Dermis lymphatic vessel endothelial cell (primary cell): ENCODE measurements around the gene SLC38A7. TPM values are rescaled to one million over a fixed set of nuclear protein-coding genes. Genes with fewer than 3 reads are reported as not detected.

Source experiments
- total RNA-seq: library from RNA; depleted of rRNA; stranded (reverse); fragments of >200 nt; gene quantifications from 2 replicates; pipeline ENCODE4 v1.2.1, GENCODE V29; 2014

The SLC38A7 gene, protein sequence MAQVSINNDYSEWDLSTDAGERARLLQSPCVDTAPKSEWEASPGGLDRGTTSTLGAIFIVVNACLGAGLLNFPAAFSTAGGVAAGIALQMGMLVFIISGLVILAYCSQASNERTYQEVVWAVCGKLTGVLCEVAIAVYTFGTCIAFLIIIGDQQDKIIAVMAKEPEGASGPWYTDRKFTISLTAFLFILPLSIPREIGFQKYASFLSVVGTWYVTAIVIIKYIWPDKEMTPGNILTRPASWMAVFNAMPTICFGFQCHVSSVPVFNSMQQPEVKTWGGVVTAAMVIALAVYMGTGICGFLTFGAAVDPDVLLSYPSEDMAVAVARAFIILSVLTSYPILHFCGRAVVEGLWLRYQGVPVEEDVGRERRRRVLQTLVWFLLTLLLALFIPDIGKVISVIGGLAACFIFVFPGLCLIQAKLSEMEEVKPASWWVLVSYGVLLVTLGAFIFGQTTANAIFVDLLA
- total RNA-seq, result 28.1 and 34.9 TPM in 2 replicates

DNA sequence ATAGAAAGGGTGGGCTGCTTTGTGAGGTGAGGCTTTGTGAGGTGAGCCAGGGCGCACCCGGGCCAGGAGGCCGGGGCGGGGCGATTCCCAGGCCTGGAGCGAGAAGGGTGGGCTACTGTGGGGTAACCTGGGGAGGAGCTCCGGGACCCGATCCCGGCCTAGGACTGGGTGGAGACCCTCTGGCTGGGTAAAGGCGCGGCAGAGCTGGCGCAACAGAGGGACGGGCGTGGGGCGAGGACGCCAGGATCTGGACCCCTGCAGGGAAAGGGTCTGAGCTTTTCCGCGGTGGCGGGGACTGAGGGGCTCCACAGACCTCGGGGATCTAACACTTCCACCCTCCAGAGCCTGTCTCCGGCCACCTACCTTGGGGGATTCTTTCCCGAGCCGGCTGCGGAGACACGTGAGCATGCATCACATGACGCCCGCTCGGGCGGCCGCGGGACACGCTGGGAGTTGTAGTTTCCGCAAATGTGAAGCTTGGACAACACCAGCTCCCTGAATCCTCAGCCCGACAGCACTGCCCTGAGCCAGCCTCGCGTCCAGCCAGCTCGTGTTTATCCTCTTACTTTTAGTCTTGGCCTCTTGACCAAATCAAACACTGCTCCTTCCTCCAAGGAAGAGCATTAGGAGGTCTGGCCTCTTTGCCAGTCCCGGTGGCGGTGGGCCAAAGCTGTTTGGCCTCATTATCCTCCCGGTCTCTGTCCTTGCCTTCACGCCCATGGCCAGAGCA is at the start of gene SLC38A7:
SLC38A7 (minus strand) TSS at position 417 of the 730 bp plus-strand sequence. CDS start 4,644 bp downstream, outside the sequence.

DNA sequence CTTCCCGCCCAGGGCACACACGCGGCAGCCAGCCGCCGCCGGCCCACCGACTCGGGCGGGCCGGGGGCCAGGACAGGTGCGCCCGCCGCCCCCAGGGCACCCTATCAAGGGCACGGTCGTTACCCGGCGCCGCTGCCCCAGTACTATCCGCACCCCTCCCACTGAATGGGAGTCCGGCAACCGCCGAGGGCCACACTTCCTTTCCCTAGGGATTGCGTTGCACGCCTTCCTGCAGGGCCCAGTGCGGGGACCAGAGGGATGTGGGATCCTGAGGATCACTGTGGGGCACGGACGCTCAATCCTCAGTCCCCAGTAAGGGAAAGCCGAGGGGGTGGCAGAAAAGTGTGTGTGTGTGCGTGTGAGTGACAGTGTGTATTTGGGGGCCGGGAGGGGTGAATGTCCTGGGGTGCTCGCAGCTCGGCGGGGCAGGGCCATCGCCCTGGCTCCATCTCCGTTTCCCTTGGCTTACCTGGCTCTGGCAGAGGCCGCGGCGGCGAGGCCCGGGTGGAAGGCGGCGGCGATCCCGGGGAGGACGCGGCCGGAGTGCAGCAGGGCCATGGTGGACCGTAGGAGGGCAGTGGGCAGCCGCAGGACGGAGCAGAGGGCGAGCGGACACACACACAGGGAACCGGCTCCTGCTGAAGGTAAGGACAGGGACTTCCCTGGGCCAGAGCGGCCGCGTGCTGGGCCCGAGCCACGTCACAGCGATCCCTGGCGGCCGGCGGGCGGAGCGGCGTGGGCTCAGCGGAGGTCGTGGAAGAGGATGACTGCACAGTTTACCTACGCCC is 49.3 kb upstream of the SLC38A7 start, which contains the start of gene GOT2:
GOT2 (minus strand) TSS at position 646 of the 788 bp plus-strand sequence; CDS start at position 558, 88 bp downstream.

DNA sequence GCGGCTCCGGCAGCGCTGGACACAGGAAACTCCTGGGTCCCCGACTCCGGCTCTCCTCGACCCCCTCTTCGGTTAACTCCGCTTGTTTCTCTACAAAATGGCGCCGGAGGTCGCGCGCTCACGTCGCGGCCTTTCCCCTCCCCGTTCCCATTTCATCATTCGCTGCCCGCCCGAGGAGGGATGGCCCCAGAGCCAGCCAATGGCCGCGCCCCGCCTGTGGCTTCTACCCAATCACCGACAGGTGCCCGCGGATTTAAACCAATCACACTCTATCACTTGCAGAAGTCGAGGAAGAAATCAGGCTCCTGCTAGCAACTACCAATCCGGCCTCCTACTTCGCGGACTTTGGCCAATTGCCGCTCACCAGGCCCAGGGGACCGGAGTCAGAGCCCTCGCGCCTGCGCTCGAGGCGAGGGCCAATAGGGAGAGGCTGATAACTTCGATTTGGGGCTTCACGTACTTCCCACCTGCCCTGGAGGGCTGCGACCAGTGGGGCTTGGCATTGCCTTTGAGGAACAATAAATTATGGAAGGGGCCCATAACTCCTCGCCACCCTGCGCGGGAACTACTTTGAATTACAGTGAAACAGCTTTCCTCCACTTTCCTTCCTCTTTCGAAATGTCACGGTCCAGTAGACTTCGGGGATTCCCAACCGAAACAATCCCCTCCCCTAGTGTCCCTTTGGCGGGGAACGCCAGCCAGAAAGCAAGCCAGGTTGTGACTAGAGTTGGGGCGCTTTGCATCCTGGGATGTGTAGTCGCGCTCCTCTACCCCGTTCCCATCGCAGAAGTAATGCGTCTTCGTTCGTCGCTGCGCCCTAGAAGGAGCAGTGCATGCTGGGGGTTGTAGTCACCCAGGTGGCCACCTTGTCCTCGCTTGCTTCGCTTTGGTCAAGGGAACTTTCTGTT is 54.6 kb downstream of the SLC38A7 start, which contains the start of gene CNOT1:
CNOT1 (minus strand) TSS at position 94 of the 908 bp plus-strand sequence. CDS start 30,489 bp downstream, outside the sequence.

Other genes starting within 250 kb of the SLC38A7 start
- gene NDRG4, start 184.6 kb downstream of the SLC38A7 start, total RNA-seq, result 108 and 126 TPM in 2 replicates
- 9.1 and 10.9 TPM in 2 replicates for gene SETD6, start 169.3 kb downstream of the SLC38A7 start, total RNA-seq
- gene CNOT1, start 54.9 kb downstream of the SLC38A7 start, total RNA-seq, result 101 and 128 TPM in 2 replicates
- 33.7 and 40.9 TPM in 2 replicates for gene GOT2, start 49.5 kb upstream of the SLC38A7 start, total RNA-seq